ENCODE measurements around the gene SLC34A3.

- TF ChIP-seq CTCF (IDR thresholded peaks at IDR 0.05): no peak
- no peak for TF ChIP-seq POLR2AphosphoS5 (IDR thresholded peaks at IDR 0.05)
- no peak for TF ChIP-seq EP300 (IDR thresholded peaks at IDR 0.05)
Measured at GRCh38 chr9:137220317-137221094, 10.2 kb upstream of the SLC34A3 start.
